H1 (cell line): ENCODE results near the gene CXCL17. TPM values are rescaled to one million over a fixed set of nuclear protein-coding genes. Genes with fewer than 3 reads are reported as not detected.

Experiments
- ASH2L ChIP-seq: fragments of 200-600, 300-600 bp; sonication (generic); IDR thresholded peaks from one replicate; pipeline ENCODE4 v1.7.1; 2017; ENCODE audit warnings: low read length
- BRCA1 ChIP-seq: IDR thresholded peaks from 2 replicates; pipeline ENCODE4 v1.6.1; 2012; ENCODE audit warnings: low read depth, low read length, improper control_type of control experiment
- CHD7 ChIP-seq: fragments of 300-600 bp; sonication (generic); IDR thresholded peaks from 2 replicates; pipeline ENCODE4 v1.7.1; 2012; ENCODE audit warnings: low read length, moderate library complexity, mild to moderate bottlenecking, inconsistent platforms; ENCODE audit not compliant: insufficient replicate concordance
- CREB1 ChIP-seq: IDR thresholded peaks from 2 replicates; pipeline ENCODE4 v1.6.1; 2012; ENCODE audit warnings: inconsistent platforms
- RAD21 ChIP-seq, 2 experiments: IDR thresholded peaks in 1 of 2; conservative IDR thresholded peaks in 1 of 2; 2 replicates each; pipeline ENCODE4 v1.6.1; 2011; ENCODE audit warnings: low read depth in 2 of 2, low read length in 2 of 2, improper control_type of control experiment in 1 of 2, inconsistent platforms in 1 of 2, mild to moderate bottlenecking in 1 of 2, moderate library complexity in 1 of 2
- TAF7 ChIP-seq: optimal IDR thresholded peaks from 2 replicates; pipeline ENCODE3; 2011; ENCODE audit warnings: low read depth, mild to moderate bottlenecking, inconsistent platforms, low read length, moderate library complexity, borderline replicate concordance
- polyA plus RNA-seq, 7 experiments: library from polyadenylated mRNA; depleted of rRNA in 3 of 7; stranded (reverse) in 5 of 7; unstranded in 2 of 7; fragments of >200 nt in 5 of 7; fragments of 200-250 nt in 2 of 7; gene quantifications; 1 replicate in 5 of 7; 2 replicates in 1 of 7; 4 replicates in 1 of 7; pipeline versions ENCODE4 v1.2.1 to v1.2.3, GENCODE V29; 2011 to 2013; ENCODE audit warnings: missing spikeins in 2 of 7, mixed read lengths in 2 of 7
- total RNA-seq: library from RNA; stranded (reverse); fragmentation: NEBNext Ultra II Directional; extraction: Animal tissue kit (Norgen Biotek cat#: 25700); gene quantifications from 2 replicates; pipeline ENCODE4 v1.2.1, GENCODE V29; 2021

Gene CXCL17
- total and polyA plus RNA-seq, 2 of the 8 experiments (the other 6 are each of a cell fraction or from before 2014, with no cell fraction given) = not detected

GRCh38 chr19:42477117-42477516 is 34.4 kb upstream of the CXCL17 start (continued):
- no peak for TF ChIP-seq CHD7
- TF ChIP-seq RAD21 (IDR thresholded peaks at IDR 0.05 in 1 of 2, conservative IDR thresholded peaks at IDR 0.05 in 1 of 2; ENCODE audit: low read depth in 2 of 2, low read length in 2 of 2) = no peak
- no peak for TF ChIP-seq ASH2L
- TF ChIP-seq TAF7 = no peak
- no peak for TF ChIP-seq CREB1
- TF ChIP-seq BRCA1 = no peak
